Cerebellar cortex (tissue), 1 donor: ENCODE measurements around the gene APBA2.

ENCODE experiments used
- DNase-seq: peaks from one replicate; pipeline ENCODE4 v3.0.0-alpha.2; 2015; ENCODE audit warnings: low spot score

Gene APBA2

DNA sequence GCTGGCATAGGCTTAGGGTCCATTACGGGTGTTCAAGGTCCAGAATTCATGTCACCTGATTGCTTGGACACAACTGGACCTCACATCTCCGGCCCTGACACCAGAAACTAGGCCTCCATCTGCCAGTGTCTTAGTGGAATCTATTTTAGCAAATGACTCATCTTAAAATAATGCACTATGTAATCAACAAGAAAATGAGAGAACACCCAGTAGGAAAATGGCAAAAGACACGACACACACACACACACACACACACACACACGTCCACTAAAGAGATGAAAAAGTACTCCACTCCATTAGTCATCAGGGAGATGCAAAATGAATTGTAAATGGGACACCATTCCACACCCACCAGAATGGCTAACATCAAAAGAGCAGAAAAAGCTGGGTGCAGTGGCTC is 11.2 kb downstream of the APBA2 start:
- DNase-seq: peak; percentile 59

DNA sequence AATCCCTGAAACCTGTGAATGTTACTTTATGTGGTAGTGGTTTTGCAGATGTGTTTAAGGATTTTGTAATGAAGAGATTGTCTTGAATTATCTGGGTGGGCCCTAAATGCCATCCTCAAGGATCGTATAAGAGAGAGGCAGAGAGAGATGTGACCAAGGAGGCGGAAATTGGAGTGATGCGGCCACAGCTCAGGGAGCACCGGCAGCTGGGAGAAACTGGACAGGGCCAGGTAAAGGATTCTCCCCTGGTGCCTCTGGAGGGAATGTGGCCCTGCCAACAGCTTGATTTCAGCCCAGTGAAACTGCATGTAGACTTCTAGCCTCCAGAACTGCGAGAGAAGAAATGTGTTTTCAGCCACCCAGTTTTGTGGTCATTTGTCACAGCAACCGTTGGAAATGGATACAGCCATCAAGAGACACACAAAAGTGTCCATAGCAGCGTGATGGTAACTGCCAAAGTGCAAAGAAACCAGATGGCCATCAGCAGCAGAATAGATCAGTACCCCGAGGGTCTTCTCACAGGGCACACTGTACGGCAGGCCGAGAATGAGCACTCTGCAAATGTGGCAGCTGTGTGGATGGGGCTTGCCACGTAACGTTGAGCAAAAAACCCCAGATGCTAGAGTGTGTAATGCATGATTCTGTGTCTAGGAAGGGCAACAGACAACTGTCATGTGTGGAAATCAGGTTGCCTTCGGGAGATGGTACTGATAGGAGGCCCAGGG is 12.2 kb downstream of the APBA2 start:
- DNase-seq: peak; percentile 28

DNA sequence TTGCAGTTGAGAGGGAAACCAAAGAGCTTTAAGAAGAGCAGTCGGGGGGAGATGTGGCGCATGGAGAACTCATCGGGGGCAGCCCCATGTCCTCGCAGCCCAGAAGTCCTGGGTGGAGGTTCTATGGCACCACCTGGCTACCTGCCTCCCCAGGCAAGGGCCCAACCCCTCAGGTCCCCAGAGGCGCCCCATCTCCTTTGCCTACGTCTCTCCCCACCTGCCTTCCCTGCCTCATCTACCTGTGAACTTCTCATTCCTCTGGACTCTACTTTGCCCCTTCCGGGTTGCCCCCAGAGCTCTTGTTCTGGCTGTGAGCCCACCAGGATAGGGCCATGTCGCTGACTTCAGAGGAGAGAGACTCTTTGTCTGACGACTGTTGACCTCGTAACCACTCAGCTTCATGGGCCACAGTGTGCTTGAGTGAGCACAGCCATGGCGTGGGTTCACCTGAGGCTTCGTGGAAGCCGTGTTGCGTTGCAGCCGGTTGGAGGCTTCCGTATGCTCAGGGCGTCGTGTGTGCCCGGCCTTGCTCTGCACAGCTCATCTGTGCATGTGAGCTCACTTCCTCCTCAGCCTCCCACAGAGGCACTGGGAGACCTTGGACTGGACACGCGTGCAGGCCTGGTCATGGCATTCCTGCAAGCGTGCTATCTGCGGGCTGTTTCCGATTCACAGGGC is 13.4 kb downstream of the APBA2 start:
- peak; percentile 36 for DNase-seq

DNA sequence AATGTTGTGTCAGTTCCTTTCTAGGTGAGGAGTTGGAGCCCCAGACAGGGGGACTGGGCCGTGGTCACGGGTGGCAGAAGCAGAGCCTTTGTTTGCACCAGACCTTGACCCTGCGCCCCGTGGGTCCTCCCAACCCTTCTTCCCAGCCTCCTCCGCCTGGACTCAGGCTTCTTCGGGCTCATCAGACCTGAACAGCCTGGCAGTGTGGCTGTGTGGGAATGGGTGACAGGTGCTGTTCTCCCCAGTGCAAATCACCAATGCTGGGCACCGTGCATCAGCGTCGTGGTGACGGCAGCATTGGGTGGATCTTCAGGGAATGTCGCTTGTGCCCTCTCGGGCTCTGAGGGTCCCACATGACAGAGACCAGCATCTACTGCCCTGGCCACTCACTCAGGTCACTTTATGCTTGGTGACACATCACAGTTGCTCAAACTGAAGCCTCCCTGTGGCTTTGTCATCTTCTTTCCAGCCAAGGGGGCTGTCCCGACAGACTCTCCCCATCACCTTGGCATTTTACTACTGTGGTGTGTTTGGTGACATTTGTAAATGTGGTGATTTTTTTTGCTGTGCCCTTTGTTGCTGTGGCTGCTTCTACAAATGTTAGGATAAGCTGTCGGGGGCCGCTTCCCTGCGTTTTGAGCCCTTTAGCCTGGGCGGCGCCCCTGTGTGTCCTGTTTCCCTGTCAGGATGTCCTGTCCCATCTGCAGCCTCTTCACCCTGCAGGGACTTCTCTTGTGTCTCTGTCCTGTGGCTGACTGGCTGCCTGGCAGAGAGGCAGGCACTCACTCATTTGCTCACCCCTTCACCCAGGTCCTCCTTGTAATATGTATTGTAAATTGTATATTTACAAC is 14.5 kb downstream of the APBA2 start:
- peak; percentile 42 for DNase-seq

DNA sequence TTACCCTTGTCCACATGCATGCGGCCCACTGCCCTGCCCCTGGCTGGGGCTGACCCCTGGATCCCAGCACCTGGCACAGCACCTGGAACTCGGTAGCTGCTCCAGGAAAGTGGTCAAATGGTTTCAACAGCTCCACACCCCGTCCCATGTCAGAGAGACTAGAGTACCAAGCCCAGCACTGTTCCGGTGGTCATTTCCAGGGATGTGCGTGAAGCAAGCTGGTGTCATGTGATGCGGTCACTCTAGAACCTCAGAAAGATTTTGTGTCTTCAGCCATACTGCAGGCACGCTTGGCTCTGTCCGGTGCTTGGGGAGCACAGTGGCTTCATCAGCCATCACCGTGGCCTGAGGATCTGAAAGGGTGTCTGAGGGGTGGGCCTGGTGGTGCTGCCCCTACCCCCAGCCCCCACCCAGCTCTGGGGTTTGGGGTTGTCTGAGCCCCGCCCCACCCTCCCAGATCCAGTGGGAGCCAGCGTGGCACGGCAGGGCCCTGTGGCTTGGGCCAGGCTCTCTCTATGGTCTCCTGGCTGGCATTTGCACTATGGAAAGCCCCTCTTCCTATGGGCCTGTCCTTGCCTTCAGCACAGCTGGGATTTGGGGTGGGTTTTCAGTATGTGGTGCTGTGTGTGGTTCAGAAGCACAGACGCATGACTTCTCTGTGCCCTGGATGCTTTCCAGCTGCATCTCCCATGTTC is 15.3 kb downstream of the APBA2 start:
- DNase-seq: peak; percentile 8

DNA sequence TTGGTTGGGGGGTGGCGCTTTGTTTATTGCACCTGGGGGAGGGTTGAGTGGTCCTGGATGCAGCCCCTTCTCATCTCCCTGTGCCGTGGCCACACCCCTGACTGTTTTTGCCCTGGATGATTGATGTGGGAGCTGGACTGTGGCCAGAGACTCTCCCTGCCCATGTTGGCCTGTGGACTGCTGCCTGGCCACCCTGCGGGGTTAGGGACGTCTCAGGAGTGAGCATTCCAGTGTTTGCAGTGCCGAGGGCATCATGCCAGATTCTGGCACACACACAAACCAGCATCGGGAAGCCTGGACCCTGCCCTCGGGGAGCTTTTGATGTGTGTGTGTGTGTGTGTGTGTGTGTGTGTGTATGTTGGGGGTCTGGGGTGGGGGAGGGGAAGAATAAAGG is 15.8 kb downstream of the APBA2 start:
- DNase-seq: peak; percentile 22

DNA sequence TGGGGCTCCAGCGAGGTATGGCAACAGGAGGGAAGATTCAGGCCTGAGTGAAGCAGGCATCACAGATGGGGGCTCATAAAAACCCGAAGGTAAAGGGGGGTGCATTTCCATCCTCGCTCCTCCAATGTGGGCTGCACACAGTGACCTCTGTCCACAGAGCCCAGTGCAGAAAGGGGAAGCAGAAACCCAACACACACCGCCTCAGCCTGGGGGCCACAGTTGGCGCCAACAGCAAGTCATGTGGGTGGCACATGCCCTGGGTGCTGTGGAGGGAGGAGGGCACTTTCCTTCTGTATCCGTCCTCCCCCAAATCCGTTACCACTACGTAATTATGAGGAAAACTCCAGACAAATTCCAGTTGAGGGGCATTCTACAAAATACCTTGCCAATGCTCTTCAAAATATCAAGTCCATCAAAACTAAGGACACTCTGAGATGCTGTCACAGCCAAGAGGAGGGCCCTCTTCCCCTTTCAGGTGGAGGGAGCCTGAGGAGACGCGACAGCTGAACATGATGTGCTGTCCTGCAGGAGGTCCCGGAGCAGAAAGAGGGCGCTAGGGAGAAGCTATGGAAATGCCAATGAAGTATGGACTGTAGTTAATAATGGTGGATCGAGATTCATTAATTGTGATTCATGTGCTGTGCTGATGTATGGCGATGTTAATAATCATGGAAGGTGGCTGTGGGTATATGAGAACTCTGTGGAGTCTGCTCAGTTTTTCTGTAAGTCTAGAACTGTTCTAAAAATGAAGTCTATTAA is 16.4 kb downstream of the APBA2 start:
- DNase-seq: peak; percentile 51

DNA sequence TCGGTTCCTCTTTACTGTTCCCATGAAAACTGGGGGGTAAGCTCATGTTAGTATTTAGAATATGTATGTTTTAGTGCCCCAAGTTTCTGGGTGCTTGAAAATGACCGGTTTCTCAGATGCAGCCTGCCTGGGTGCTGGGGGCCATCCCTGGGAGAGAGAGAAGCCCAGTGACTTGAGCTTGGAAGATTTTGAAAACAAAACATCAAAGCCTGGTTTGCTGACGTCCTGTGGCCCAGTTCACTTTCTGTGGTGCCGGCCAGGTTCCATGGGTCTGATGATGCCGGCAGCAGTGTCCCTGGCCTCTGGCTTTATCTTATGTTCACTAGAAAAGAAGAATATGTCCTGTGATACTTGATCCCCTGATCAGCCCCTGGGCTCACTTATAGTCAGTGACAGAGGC is 17.1 kb downstream of the APBA2 start:
- DNase-seq: peak; percentile 6

DNA sequence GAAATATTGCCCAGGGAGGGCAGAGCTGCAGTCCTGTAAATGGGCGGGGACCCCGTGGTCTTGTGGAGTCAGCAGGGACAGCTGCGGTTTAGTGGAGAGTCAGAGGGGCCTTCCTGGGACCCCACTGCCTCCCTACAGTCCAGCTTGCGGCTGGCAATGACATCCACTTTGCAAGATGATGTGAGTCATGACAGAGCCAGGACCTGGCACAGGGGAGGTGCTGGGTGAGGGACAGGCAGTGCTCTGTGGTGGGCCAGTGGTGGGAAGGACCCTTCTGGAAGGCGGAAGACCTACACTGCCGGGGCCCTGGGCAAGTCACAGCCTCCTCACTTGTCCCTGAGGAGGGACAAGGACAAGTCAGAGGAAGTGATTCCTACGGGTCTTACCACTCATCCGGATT is 17.8 kb downstream of the APBA2 start:
- DNase-seq: no peak

DNA sequence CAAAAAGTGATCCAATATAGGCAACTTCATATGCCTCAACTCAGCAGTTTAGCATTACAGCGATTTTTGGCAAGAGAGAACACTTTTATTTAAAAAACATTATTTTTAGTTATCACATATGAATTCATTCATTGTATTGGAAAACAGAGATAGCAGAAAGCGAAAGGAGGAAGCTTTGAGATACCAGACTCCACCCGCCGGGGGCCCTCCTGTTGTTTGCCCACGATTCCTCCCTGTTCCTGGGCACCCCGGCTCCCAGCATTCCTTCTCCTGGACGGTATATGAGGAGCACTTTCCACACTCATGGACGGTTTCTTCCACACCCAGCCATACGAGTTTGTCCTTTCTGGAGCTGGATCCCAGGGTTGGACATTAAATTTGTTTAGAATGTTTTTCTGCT is 18.2 kb downstream of the APBA2 start:
- peak; percentile 14 for DNase-seq

DNA sequence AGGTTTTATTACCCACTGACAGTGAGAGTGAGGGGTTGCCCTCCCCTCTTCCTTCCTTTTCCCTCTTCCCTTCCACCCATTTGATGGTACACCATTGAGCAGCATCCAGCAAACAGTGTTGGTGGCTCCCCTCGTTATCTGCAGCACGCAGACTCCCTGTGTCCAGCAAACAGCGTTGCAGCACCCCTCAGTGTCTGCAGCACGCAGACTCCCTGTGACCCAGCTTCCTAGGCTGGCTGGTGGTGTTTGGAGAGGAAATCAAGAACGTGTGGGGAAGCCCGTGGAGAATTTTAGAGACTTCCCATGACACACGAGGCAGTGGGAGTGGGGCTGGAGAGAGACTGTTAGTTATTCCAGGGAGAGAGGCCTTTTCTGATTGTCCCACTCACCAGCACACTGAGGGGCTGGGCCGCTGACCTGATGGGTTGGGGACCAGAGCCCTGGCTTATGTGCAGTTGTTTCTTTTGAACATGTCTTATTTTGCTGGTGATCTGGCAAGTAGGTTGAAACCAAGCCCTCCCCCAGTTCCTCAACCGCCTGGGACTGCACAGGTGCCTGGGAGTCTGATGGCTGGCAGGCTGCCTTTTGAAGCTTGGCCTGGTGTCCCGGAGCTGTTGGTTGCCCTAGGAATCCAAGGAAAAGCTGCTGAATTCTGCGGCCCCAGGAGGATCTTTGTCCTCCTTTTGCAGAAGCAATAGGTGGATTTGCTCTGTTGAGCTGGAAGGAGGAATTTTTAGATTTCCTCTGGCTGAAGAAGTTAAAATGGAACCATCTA is 19.0 kb downstream of the APBA2 start:
- DNase-seq: peak; percentile 94

DNA sequence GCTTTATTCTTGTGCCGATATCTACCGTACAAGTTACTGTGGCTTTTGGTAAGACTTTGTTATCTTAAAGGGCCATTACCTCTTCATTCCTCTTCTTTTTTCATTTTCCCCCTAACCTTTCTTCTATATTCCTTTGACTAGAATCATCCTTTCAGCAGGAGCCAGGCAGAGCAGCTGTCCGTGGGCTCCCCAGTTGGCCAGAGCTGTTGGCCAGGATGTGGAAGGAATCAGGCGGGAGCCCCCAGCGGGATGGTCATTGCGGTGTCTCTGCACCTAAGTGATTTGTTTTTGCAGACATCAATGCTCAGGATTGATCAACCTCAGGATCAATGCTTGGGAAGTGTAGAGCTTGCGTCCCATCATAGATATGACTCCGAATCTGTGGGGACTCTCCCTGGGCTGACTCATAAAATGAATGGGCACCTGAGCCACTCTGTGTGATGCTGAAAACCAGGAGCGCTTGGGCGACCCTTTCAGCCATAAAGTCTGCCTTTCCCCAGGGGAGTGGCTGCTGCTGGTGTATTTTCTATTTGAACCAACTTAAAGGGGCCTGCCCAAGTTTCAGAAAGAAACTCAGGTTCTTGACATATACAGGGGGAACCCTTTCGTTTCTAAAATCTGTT is 21.7 kb downstream of the APBA2 start:
- peak; percentile 66 for DNase-seq

DNA sequence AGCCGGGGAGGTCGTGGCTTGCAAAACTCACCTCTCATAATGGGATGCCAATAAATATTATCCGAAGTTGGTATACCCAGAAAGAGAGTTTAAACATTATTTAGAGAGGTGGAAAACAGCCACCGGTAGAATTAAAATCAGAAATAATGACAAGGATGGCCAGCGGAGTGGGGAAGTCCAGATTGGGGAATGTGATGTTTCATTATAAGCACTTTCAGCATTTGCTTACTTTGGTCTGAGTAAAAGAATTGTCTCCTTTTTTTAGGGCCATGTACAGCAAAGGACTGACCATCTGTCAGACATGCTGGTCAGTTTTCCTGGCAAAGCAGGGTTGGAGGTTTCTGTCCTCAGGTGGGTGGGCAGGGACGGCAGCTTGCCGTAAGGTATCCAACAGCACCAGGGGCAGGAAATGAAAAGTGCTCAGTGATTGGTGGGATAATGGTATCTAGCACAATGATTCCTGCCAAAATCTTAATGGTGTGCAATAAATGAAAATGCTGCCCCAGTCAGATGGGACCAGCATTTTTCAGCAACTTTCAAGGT is 24.3 kb downstream of the APBA2 start:
- DNase-seq: peak; percentile 95

DNA sequence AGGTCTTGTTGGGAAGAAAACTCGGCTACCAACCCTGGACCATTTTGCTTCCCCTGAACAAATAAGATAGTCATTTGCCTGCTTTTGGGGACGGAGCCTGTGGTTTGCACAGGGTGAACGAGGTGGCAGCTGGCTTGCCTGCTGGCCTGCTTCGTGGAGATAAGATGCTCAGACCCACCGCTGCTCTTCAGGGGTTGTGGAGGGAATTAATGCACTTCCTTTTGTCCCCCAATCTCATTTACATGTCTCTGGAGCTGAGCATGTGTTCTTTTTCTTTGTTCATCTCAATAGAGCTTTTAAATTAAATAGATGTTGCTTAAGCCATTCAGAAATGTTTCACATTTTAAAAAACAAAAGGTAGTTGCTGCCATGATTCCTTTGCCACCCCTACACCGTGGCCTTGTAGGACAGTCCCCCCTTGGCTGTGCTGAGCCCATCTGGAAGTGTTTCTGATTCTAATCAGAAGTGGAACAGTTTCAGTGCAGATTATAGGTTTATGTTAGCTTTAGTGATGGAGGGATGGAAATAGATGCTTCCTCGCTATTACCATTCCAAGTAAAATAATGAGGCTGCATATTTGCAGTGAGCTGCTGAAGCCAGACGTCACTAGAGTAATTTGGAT is 25.6 kb downstream of the APBA2 start:
- no peak for DNase-seq

DNA sequence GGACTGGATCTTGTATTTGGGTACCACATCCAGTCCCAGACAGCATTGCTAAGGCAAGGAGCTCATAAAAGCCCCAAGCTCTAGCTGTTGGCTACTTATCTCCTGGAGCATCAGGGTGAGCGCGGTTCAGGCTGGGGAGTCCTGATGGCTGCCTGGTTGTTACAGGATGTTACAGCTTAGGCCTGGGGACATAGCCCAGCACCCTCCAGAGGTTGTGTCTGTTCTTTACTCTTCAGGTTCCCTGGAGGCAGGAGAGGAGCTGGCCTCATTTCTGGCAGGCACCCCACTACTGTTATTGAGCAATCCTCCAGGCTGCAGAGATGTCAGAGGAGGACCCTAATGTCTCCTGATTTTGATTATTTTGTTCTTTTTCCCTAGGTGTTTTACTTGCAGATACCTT is 26.6 kb downstream of the APBA2 start:
- DNase-seq: no peak

DNA sequence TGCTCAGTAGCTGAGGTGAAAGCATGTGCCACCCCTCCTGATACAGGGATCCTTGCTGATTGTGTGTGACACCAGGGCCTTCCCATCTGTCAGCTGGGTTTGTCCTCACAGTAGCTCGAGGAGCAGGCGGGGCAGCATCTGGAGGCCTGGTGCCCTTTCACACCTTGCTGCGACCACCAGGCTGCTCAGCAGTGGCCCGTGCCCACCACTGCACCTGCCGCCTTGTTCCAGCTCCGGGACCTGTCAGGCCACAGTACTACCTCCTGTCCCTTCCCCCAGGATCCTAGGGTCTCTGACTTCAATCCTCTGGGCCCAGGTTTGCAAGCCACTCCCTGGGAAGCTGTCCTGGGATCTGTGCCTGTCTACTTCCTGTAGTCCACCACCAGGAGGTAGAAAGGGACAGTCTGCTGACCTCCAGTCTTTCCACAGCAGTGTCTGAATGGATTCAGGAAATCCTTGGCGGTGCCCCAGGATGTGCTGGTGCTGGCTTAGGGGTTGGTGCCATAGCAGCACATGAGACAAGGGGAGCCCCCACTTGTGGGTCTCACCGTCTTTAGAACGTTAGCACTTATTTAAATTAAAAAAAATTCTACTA is 27.5 kb downstream of the APBA2 start:
- DNase-seq: no peak

DNA sequence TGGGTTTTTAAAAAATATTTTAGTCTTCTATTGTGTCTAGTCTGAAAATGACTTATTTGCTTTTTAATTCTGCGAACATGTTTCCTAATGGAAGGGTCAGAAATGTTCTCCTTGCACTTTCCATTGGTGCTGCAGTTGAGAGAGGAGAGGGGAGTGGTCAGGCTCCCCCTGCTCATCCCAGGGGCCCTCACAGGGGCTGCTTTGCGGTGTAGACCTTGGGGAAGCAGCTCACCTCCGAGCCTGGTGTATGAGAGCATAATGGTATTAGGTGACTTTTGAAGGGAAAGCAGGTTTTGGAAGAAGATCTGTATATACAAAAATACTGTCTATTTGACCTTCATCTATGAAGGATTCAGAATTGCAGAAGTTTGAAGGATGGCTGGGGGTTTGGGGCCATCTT is 28.3 kb downstream of the APBA2 start:
- no peak for DNase-seq

DNA sequence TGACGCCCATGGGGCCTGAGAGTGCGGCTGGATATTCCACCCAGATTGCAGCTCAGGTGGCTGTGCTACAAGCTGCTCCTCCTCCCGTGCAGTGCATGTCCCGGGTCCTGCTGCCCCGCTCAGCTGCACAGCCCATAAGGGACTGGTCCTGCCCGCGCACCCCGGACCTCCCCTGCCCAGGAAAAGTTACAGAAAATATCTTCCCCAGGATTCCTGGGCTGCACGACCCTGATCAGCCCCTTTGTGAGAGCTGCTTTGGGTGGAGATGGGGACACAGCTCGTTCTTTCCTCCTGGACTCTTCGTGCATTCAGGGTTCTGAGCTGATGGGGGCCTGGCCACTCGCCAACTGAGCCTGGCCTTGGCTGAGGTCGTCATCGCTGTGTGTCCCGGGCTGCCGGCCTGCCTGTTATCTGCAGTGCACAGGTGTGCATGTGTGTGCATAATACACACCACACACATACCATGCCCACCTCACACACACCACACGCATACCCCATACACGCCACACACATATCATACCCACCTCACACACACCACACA is 28.8 kb downstream of the APBA2 start:
- no peak for DNase-seq
